Right ventricle myocardium inferior (tissue), 1 donor: ENCODE measurements around the gene GPR62. TPM values are rescaled to one million over a fixed set of nuclear protein-coding genes. Genes with fewer than 3 reads are reported as not detected.
A peak's percentile ranks its signal among the peaks of the same experiment; 100 is the strongest.

ENCODE experiments used
- ATAC-seq: fragments of 200-7000 bp; cut with Tn5 transposase; one replicate; pipeline ENCODE4 v1.9.1; 2020; ENCODE audit warnings: mild to moderate bottlenecking, moderate library complexity
- DNase-seq: peaks from one replicate; pipeline ENCODE4 v3.0.0; 2021; ENCODE audit errors: missing footprints
- intact Hi-C: fragments of 100-400 bp; cut with DNase I; formaldehyde crosslinking; loops from one replicate; pipeline ENCODE4 v1.11.0; 2022
- total RNA-seq: library from RNA; stranded (reverse); fragmentation: NEBNext Ultra II Directional; extraction: Animal tissue kit (Norgen Biotek cat#: 25700); gene quantifications from one replicate; pipeline ENCODE4 v1.2.1, GENCODE V29; 2021
- donor health status: DM: no; HTN: yes; CAD: no; lungs with severe emphysema.

Gene GPR62
- total RNA-seq, 1 donor from 2014 or later, result 0.22 TPM

DNA sequence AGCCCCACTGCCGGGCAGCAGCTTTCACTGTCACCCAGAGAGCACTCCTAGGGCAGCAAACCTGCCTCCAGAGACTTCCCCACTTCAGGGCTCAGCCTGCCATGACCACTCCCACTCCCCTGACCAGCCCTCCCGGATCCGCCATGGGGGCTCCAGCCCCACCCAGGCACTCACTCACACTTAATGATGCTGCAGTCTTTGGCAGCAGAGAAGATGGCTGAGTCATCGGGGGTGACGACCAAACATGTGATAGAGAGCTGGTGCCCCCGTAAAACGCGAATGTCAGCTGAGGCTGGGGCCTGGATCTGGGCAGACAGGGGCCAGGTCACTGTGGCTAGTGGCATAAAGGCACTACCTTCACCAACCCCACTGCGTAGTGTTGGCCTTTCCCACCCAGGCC is 18.2 kb upstream of the GPR62 start:
- no peak for ATAC-seq
- no peak for DNase-seq
- intact Hi-C loops, result no loop called here

DNA sequence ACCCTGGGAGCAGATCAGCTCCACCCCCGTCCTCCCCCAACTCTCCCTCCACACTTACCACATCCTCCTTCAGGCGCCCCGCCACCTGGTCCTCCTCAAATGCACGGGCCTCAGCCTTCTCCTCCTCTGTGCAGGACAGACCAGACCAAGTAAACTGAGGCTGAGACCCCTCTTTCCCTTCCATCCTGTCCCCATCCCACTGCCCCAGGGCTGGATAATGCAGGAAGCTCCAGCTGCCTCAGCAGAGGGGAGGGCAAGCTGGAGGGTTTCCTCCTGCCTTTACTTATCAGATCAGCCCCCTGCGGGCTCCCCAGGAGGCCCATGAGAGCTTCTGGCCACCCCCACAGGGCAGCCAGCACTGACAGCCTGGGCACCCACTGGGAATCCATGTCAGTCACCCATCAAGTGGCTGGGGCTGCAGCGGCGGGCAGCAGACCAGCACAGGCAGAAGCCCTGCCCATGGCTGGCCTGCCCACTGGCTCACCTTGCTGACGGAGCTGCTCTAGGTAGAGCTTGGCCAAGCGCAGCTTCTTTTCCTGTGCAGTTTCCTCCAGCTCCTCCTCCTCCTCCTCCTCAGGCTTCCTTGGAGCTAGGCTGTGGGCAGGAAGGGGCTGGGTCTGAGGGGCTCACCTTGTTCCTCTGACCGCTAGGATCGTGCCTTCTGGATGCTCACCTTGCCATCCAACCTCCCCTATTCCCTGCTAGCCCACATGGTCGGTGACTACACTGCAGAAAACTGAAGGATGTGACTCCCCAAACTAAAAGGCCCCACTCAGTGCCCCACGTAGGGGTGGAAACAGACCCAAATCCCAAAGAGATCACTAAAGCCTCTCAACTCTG is 17.4 kb upstream of the GPR62 start:
- ATAC-seq (no peak), DNase-seq (no peak)
- intact Hi-C loops, result no loop called here

DNA sequence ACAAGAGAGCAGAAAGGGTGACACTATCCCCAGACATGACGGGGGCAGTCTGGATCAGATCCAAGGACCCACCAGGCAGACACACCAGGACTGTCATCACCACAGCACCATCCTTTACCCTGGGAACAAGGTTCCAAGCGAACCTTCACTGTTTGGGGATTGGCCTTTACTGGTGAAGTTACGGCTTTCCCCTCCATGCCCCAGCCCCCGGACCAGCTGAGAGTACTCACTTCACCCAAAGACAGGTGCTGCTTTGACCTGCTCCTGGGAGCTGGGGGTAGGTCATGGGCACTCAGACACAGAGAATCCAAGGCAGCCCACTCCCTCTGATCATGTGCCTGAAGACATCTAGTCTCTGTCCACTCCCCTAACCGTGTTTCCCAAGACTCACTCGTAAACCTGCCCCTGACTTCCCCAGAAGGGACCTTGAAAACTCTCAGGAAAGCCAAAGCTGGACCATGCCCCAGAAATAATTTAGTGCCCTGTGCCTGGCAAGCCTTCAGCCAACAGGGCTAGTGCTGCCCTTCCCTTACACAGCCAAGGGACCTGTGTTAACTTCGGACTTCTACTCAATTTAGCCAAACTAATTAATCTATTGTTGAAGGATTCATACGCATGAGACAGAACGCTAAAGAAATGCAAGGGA is 16.3 kb upstream of the GPR62 start:
- no peak for DNase-seq

DNA sequence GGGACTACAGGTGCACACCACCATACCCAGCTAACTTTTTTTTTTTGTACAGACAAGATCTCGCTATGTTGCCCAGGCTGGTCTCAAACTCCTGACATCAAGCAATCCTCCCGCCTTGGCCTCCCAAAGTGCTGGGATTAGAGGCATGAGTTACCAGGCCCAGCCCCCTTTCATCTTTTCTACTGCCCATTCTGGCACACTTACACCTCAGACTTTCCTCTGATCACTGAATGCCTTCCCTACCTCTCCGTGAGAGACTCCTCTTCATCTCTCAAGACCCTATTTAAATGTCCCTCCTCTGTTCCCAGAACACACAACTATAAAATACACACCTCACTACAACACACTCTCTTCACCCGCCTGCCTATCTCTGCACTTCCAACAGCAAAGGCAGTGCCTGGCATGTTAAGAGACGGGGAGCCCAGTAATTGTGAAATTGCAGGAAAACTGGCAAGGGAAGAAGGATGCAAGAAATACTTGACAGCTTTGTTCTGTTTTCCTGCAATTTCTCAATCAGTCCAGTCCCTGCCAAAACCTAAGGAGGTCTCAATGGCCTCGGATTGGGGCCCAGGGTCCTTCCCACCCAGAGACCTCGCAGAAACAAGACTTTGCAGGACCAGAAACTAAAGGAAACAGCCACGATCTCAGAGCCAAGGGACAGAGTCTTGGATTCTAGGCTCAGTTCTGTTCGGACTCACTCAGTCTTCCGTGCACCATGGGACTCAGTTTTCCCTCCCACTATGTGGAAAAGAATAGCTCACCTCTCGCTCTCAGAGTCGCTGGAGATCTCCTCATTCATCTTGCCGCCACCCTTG is 14.3 kb upstream of the GPR62 start:
- no peak for DNase-seq
- intact Hi-C loops, result loop anchor here (5.0 kb wide), 2 partner anchors 116 to 201 kb away; partner anchors contain the start of gene DUSP7
- ATAC-seq, result no peak

More for the DNA sequence above, 16.3 kb upstream of the GPR62 start:
- no peak for ATAC-seq
- intact Hi-C loops, result no loop called here

DNA sequence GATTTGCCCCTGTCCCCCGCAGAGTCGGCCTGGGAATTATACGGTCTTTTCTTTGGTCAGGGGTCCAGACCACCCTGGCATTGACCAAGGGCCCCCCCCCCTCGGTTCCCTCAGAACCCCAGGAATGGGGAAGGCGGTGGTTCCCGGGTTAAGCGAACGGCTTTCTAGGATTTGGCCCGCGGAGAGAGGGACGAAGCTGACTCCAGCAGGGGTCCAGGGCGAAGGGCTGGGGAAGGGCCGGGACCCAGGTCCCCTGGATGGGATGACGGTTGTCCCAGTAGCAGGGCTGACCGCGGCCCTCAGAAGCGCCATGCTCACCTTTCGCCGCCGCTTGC is 13.8 kb upstream of the GPR62 start:
- intact Hi-C loops, result loop anchor here (5.0 kb wide), 2 partner anchors 116 to 201 kb away; partner anchors contain the start of gene DUSP7
- DNase-seq, result no peak
- no peak for ATAC-seq

DNA sequence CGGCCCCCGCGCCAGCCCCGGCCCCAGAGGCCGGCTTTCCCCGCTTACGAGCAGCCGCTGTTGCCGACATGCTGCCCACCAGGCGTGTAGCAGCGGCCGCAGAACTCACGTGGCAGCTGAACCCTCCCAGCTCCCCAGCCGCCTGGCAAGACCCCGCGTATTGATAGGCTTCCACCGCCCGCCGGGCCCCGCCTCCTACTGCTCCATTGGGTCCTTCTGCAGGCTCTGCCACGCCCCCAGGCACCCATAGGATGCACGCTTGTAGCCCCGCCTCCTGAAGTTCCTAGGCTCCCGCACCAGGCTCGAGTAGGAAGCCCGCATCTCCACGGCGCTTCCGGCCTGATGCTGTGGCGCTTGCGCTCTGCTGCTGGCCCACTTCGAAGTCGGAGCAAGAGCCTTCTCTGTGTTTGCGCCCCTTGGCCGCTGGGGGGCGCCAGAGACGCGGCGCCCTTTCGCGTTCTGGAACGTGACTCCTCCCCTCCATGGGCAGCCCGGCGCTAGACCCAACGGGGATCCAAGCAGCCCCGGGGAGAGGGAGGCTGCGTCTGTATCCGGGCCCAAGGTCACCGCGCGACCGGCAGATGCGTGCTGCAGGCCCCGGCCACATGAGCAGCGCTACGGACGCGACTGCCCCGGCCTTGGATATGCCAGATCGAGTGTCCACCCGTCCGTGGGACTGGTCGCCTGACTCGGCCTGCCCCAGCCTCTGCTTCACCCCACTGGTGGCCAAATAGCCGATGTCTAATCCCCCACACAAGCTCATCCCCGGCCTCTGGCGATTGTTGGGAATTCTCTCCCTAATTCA is 13.2 kb upstream of the GPR62 start, which contains the start of the genes PARP3 and RRP9:
Gene PARP3 (plus strand): TSS at position 566 of the 805 bp plus-strand sequence. CDS start 993 bp downstream, outside the sequence.
Gene RRP9 (minus strand): TSS at position 107 of the 805 bp plus-strand sequence. CDS start 37 bp downstream, at position 70.
- ATAC-seq (peak; percentile 96), DNase-seq (peak; percentile 100)
- intact Hi-C loops, result loop anchor here (1.0 to 5.0 kb wide), 4 partner anchors 32 to 200 kb away; partner anchors contain the start of genes ABHD14B, DUSP7 and RPL29

DNA sequence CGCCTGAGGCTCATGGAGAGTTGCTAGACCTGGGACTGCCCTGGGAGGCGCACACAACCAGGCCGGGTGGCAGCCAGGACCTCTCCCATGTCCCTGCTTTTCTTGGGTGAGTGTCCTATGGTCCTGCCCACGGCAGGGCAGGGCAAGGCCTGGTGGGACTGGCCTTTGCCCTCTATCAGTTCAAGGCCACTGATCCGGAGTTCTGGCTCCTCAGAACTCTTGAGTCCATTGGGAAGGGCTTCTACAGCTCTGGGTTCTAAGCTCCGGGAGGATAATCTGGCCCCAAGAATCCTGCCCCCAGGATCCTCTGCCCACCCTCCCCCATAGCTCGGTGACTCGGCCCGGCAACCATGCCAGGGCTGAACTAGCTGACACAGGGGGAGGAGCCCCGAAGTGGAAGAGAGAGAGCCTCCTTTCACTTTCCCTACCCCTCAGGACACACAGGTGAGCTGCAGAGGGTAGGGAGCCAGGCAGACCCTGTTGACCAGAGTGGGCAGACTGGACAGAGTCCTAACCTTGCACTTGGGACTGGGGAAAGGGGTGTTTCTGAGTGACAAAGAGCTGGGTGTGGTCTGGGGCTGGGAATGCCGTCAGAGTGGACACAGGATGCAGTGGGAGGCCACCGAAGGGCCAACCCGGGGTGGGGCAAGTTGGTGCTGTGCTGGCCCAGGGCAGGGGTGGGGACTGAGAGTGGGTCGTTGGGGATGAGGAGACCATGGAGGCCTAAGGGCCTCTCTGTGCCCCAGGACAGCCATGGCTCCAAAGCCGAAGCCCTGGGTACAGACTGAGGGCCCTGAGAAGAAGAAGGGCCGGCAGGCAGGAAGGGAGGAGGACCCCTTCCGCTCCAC is 12.4 kb upstream of the GPR62 start:
- DNase-seq, result no peak
- intact Hi-C loops, result loop anchor here (1.0 to 5.0 kb wide), 4 partner anchors 31 to 199 kb away; partner anchors contain the start of genes ABHD14B, DUSP7 and RPL29
- ATAC-seq, result peak; percentile 20

DNA sequence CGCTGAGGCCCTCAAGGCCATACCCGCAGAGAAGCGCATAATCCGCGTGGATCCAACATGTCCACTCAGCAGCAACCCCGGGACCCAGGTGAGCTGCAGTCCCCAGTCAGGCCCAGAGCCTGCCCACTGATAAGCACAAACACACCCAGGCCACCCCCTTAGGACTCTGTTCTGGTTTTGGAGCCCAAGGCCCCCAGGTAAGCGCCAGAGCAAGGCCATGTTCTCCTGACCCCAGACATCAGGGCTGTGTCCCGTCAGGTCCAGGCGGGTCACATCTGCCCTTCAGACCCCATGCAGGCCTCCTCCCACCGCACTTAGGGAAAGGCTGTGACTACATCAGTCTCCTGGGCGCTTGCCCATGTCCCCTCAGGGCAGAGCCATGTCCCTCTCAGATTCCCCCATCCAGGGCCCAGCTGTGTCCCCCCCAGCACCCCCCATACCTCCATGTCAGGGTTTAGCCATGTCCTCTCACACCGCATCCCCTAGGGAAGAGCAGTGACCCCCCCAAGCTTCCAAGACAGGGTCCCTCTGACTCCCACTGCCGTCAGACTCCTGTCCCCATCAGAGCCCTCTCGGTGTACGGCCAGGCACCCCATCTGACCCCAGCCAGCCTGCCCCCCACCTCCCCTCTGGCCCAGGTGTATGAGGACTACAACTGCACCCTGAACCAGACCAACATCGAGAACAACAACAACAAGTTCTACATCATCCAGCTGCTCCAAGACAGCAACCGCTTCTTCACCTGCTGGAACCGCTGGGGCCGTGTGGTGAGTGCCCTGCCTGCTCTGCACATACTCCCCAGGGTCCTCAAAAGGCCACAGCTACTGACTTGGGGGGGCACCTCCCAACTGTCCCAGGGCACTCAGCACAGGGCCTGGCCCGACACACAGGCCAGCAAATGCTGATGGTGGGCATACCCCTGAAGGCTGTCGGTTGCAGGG is 11.5 kb upstream of the GPR62 start:
- DNase-seq (no peak), ATAC-seq (no peak)

DNA sequence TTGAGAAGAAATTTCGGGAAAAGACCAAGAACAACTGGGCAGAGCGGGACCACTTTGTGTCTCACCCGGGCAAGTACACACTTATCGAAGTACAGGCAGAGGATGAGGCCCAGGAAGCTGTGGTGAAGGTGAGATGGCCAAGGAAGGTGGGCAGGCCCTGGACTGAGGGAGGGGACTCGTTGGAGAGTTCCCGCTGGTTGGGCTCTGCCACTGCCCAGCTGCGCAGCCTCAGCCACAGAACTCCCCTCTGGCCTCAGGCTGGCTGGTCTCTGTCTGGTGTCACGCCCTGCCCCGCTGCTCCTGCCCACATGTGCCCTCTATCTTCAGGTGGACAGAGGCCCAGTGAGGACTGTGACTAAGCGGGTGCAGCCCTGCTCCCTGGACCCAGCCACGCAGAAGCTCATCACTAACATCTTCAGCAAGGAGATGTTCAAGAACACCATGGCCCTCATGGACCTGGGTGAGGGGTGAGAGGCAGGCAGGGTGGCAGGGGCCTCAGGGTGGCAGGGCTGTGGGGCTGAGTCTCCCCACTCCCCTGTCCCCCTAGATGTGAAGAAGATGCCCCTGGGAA is 10.6 kb upstream of the GPR62 start:
- DNase-seq, result no peak
- intact Hi-C loops, result loop anchor here (5.0 kb wide), 2 partner anchors 113 to 198 kb away; partner anchors contain the start of gene DUSP7
- no peak for ATAC-seq

More for the DNA sequence above, 11.5 kb upstream of the GPR62 start:
- intact Hi-C loops, result loop anchor here (5.0 kb wide), 2 partner anchors 114 to 199 kb away; partner anchors contain the start of gene DUSP7

DNA sequence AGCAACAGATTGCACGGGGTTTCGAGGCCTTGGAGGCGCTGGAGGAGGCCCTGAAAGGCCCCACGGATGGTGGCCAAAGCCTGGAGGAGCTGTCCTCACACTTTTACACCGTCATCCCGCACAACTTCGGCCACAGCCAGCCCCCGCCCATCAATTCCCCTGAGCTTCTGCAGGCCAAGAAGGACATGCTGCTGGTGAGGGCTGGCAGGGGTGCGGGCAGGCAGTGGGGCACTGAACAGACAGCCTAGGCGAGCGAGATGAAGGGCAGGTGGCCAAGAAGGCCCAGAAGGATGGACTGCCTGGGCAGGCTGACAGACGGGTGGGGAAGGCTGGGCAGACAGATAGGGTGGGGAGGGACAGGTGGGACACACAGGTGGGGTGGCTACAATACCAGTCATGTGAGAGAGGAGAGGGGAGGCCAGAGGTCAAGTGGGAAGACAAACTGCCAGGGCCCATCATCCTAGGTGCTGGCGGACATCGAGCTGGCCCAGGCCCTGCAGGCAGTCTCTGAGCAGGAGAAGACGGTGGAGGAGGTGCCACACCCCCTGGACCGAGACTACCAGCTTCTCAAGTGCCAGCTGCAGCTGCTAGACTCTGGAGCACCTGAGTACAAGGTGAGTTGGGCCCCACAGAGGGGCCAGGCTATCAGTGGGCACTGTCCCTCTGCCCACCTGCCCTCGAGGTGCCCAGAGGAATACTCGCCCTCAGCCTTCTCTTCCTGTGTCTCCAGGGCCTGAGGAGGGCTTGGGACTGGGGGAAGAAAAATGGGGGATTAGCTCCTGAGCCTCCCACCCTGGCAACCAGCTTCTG is 9.9 kb upstream of the GPR62 start:
- ATAC-seq (no peak), DNase-seq (no peak)
- intact Hi-C loops, result no loop called here

DNA sequence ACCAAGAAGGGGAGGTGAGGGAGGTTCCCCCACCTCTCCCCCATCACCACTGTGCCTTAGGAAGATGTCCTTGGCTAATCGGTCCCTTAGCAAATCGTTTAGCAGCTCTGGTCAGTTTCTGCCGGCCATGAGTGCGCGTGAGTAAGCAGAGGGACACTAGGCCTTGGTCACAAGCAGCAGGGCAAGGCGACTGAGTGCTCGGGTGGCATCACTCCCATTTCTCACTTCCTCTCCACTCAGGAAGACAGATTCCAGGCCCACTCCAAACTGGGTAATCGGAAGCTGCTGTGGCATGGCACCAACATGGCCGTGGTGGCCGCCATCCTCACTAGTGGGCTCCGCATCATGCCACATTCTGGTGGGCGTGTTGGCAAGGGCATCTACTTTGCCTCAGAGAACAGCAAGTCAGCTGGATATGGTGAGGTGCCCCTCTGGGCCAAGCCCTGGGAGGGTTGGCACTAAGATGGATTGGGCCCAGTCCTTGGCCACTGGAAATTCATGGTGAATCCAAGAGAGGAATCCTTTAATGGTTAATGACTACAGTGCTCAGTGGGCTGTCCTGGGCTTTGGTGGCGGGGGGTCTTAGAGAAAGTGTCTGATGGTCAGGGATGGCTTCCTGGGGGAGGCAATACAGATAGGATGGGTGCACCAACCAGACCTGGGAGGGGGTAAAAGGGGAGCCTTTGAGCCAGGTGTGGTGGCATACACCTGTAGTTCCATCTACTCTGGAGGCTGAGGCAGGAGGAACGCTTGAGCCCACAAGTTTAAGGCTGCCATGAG is 9.1 kb upstream of the GPR62 start:
- DNase-seq (no peak), ATAC-seq (no peak)
- intact Hi-C loops, result no loop called here

DNA sequence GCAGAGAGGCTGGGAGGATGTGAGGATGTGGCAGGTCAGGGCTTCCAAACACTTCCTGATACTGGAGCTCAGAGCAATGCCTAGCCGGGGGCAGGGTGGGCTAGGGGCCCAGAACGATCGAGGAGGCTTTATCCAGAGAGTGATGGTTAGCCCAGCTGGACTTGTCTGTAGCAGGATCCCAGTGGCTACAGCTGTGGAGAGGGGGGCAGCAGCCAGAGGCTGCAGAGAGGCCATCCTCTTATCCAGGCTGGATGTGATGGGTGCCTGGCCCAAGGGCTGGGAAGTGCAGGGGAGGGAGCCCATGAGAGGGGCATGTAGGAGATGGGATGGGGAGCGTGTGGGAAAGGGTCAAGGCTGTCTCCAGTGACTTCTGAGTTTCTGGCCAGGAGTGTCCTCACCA is 8.4 kb upstream of the GPR62 start:
- intact Hi-C loops, result no loop called here
- ATAC-seq (no peak), DNase-seq (no peak)

DNA sequence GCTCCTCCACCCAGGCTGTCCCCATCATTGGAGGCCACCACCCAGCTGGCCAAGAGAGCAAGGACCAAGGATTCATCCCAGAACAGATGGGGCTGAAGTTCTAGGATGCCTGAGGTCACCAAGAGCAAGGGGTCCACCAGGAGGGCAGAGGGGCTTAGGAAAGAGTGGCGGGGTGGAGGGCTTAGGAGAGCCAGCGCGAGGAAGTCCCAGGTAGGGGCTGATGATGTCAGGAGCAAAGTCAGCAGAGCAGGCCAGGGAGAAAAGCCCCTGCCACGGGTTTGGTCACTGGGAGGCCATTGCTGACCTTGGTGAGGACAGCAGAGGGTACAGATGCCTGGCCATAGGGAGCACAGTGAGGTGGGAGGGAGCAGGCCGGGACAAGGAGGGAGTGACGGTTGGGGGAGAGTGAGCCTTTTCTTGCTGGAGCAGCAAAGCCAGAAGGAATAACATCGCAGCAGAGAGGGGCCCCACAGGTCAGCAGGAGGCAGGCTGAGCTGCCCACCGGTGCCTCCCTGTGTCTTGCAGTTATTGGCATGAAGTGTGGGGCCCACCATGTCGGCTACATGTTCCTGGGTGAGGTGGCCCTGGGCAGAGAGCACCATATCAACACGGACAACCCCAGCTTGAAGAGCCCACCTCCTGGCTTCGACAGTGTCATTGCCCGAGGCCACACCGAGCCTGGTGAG is 7.8 kb upstream of the GPR62 start:
- intact Hi-C loops, result no loop called here
- DNase-seq (no peak), ATAC-seq (no peak)
